B cell (primary cell): Measurements from ENCODE around the gene PYCR2.

Experiments
- EZH2 ChIP-seq: IDR thresholded peaks from 2 replicates; pipeline ENCODE4 v1.6.1; 2012; ENCODE audit warnings: borderline replicate concordance, low read depth, mild to moderate bottlenecking, moderate library complexity, low read length; ENCODE audit not compliant: insufficient read depth, poor library complexity, severe bottlenecking
- TF ChIP-seq, protein P1 (sequence below): fragments of 200-600 bp; IDR thresholded peaks from one replicate; pipeline ENCODE4 v1.8.0; 2022; ENCODE audit warnings: antibody characterized with exemption, mild to moderate bottlenecking

DNA sequence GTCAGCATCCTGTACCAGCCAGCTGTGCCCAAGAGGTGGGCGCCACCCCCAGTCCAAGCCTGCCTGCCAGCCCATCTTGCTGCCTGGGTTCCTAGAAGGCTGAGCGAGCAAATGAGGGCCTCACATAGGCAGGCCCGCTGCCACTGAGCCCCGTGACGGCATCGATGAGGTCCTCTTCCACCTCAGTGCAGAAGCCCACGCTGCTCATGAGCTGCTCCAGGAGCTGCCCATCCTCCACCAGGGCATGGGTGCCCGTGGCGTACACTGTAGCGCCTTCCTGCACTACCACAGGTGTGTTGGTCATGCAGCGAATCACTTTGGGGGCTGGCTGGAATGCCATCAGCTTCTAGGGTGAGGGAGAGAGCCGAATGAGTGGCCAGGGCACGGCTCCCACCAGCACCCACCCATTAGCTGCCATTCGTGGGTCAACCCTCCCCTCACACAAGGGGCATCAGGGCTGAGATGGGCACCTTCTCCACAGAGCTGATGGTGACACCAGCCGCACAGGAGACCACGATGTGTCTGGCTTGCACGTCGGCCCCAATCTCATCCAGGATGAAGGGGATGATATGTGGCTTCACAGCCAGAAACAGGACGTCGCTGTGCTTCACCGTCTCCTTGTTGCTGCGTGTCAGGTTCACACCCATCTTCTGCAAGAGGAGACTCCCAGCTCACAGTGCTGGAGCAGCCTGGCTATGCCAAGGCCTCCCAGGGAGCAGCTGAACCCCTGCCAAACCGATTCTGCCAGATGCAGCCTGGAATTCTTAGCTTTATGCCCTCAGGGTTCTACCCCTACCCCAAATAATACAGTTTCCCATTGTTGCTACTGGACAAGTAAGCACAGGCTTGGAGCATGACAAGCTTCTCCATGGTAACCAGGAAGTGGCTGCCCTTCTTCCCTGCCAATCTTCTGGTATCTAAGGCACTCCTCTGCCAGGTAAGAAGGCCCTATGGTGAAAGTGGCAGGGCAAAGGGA lies 2.0 kb downstream of the PYCR2 start:
- TF ChIP-seq, protein P1, sequence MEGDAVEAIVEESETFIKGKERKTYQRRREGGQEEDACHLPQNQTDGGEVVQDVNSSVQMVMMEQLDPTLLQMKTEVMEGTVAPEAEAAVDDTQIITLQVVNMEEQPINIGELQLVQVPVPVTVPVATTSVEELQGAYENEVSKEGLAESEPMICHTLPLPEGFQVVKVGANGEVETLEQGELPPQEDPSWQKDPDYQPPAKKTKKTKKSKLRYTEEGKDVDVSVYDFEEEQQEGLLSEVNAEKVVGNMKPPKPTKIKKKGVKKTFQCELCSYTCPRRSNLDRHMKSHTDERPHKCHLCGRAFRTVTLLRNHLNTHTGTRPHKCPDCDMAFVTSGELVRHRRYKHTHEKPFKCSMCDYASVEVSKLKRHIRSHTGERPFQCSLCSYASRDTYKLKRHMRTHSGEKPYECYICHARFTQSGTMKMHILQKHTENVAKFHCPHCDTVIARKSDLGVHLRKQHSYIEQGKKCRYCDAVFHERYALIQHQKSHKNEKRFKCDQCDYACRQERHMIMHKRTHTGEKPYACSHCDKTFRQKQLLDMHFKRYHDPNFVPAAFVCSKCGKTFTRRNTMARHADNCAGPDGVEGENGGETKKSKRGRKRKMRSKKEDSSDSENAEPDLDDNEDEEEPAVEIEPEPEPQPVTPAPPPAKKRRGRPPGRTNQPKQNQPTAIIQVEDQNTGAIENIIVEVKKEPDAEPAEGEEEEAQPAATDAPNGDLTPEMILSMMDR = no peak
- no peak for TF ChIP-seq EZH2
